A204.1 (cell line): ENCODE measurements around the gene TMEM52.
"Not testable (repeated sequence)": the region's sequence is repeated elsewhere in the genome, so short reads cannot be mapped to it uniquely, and the experiment has no call there.

Experiments
- FAIRE-seq: peaks from 2 replicates; lab custom pipeline; 2012; peaks lifted over from hg19 to GRCh38; lab: Jason Lieb, UNC

Gene TMEM52

GRCh38 chr1:1893291-1893985 is 25.6 kb downstream of the TMEM52 start:
- FAIRE-seq = no peak

DNA sequence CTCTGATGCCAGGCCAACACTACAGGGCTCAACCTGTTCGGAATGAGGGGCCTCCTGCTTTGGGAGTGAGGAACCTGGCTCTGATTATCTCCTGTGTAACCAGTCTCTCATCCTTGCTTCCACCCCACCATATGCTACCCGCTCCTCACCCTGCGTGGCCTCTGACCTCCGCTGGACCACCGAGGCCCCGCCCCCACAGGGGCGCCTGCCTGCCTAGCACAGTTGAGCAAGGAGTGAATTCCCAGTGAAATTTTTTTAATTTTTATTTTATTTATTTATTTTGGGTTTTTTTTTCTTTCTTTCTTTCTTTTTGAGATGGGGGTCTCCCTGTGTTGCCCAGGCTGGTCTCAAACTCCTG is 26.3 kb downstream of the TMEM52 start:
- no peak for FAIRE-seq

DNA sequence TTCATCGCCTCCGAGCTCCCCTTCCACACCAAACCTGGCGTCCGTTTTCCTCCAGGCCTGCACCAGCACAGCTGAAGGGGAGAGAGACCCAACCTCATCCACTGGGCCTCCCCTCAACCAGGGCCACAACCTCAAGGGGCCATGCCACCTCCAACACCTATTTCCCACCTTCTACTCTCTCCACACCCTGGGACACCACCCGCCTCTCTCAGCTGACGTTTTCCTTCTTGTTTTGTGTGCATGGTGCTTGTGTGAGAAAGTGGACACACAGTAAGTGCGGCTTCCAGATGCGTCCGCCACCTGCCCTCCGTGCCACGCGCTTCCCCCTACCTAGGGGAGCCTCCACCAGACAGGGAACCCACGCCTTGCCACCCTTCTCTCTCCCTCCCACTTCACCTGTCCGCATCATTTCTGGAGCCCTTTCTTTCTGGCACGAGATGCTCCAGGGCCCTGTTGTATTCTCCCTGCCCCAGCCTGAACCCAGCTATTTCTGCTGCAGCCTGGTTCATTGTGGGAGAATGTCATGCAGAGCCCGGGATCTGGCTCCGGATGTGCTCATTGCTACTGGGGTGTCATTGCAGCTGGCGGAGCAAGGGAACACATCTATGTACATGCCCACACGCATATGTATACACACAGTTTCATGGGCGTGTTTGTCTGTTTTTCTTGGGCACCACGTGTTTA is 26.9 kb downstream of the TMEM52 start:
- no peak for FAIRE-seq

GRCh38 chr1:1891349-1892078 is 27.6 kb downstream of the TMEM52 start:
- FAIRE-seq = no peak

- no peak for FAIRE-seq
Observed at GRCh38 chr1:1890506-1891348, 28.4 kb downstream of the TMEM52 start, which contains the start of gene GNB1. Gene GNB1 (minus strand): TSS chr1:1891087. CDS start chr1:1825453, 65,634 bp downstream.

- FAIRE-seq = no peak
Observed at GRCh38 chr1:1889847-1890505, 29.1 kb downstream of the TMEM52 start.

GRCh38 chr1:1889090-1889750 is 29.9 kb downstream of the TMEM52 start:
- FAIRE-seq = no peak

GRCh38 chr1:1883890-1884289 is 35.2 kb downstream of the TMEM52 start:
- not testable (repeated sequence) for FAIRE-seq

DNA sequence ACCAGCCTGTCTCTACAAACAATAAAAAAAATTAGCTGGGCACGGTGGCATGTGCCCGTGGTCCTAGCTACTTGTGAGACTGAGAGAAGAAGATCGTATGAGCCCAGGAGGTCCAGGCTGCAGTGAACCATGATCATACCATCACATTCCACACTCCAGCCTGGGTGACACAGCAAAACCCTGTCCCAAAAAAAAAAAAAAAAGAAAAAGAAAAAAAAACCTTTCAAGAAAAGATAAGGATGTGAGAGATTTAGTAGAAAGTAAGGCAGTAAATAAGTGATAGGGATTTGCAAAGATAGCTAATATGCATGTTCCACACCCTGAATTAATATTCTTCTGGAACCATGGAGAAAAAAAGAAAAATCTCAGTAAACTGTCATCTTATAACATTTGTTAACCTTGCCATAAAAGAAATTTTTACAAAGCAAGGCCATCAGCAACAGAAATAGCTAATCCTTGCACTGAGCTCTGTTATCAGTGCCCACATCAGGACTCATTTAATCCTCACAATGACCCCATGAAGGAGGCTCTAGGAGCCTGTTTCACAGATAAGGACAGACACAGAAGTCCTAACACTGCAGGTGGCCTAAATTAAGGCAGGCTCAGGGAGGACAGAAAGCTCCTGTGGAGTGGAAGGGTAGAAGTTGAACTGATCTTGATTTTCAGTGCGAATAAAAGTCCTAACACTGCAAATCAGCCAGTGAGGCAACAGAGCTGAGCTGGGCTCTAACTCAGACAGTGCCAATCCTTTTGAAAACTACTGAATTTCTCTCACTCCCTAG is 35.8 kb downstream of the TMEM52 start:
- no peak for FAIRE-seq

- FAIRE-seq = no peak
Observed at GRCh38 chr1:1881727-1882126, 37.4 kb downstream of the TMEM52 start.

GRCh38 chr1:1880617-1881312 is 38.3 kb downstream of the TMEM52 start:
- FAIRE-seq = no peak

GRCh38 chr1:1879942-1880341 is 39.1 kb downstream of the TMEM52 start:
- no peak for FAIRE-seq

DNA sequence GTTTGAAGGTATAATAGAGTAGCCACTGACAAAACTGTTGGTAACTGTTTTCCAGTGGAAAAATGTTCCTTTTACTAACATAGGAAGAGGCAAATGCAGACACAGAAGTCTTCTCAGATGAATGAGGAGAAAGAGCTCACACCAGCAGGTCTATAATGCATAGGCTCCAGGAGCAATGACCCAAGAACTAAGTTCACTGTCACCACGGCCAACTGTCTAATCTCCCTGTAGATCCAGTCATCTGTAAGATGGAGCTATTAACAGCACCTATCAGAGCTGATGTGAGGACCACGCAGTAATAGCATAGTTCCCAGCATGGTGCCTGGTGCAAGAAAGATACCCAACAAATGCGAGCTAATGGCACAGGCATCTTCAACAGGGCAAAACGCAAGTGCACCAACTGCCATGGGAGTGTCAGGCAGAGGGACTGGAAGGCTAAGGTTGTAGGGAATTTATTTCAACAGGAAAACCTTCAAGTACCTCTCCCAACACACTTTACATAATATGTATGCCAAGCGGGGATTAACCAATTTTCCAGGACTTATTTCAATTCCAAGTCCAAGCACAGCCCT is 41.1 kb downstream of the TMEM52 start:
- no peak for FAIRE-seq

- no peak for FAIRE-seq
Observed at GRCh38 chr1:1876335-1876930, 42.6 kb downstream of the TMEM52 start.

DNA sequence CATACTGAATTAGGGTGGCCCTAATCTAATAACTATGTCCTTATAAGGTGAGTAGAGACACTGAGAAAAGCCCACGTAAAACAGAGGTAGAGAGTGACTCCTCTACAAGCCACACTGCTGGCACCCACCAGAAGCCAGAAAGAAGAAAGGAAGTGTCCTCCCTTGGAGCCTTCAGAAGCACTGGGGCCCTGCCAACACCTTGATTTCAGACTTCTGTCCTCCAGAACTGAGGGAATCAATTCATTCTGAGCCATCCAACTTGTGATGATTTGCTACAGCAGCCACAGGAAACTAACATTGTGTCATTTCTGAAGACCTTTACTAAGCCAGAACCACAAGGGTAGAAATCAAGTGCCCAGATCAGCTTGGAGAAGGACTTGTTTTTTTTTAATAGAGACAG is 43.1 kb downstream of the TMEM52 start:
- no peak for FAIRE-seq

GRCh38 chr1:1874901-1875300 is 44.2 kb downstream of the TMEM52 start:
- no peak for FAIRE-seq

DNA sequence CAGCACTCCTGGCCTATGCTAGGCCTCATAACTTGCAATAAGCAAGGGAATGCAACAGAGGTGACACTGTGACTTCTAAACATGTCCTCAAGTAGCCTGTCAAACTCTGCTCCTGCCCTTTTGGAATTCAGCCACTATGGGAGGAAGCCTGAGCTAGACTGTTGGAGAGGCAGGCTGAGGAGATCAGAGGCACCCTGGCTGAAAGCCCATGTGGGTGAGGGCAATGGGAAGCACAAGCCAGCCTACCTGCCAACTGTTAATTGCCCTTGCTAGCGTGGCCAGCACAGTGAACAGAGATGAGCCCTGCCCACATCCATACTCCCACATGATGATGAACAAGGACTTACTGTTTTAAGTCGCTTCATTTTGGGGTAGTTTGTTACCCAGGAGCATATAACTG is 45.9 kb downstream of the TMEM52 start:
- no peak for FAIRE-seq

DNA sequence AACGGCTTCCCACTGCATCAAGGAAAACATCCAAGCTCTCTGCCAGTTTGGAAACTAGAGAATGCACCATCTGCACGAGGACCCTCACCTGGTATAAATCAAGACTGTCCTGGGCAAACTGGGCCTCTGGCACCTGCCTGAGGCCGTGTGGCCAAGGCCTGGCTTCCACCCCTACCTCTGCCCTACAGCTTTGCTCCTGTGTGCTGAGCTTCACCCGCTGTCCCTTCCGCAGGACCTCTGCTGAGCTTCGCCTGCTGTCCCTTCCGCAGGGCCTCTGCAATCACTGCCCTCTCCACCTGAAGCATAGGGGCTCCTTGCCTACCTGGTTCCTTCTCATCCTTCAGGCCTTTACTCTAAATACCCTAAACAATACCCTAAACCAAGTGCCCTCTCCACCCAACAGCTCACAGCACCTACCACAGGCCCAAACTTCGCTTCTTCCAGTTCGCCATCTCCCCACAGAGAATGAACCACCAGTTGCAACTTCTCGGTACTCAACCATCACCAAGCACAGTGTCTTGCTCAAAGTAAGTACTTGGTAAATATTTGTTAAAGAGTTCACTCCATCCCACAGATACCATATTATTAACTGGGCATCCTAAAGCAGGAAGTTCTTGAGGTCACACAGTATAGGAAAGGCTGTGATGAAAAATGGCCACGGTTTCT is 46.6 kb downstream of the TMEM52 start:
- no peak for FAIRE-seq

DNA sequence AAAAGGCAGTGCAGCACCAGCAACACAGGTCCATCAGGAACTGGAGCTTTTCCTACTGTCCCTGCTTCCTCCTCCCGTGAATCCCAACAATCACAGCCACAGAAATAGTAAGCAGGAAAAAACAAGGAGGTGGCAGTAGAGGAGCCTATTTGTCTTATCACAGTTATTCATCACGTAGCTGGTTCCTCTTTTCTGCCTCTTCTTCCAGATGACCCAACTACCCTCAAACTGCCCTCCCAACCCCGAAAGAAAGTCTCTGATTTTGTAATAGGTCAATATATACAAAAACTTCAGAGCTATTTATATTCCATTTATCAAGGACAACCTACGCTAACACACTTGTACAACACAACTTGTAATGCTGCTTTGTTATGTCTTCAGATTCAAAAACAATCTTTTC is 49.6 kb downstream of the TMEM52 start:
- no peak for FAIRE-seq
